DOHH2 (cell line): ENCODE results near the gene DCANP1.

Source experiments
- H3F3A ChIP-seq: fragments of 200-600 bp; sonication (generic), shearing (Covaris generic); 2 replicates; pipeline ENCODE4 v1.6.0; 2016; ENCODE audit warnings: antibody characterized with exemption, mild to moderate bottlenecking; ENCODE audit not compliant: control insufficient read depth, insufficient read depth
- H3K27ac ChIP-seq: fragments of 200-600 bp; sonication (generic); 2 replicates; pipeline ENCODE4 v1.5.1; 2014; ENCODE audit warnings: low read depth, mild to moderate bottlenecking, low read length, moderate library complexity
- H3K27me3 ChIP-seq: fragments of 200-600 bp; sonication (generic); 2 replicates; pipeline ENCODE4 v1.6.1; 2014; ENCODE audit warnings: mild to moderate bottlenecking, low read length, mixed read lengths; ENCODE audit not compliant: control insufficient read depth
- H3K36me3 ChIP-seq: fragments of 200-600 bp; sonication (generic); 2 replicates; pipeline ENCODE4 v1.6.1; 2014; ENCODE audit warnings: mild to moderate bottlenecking, low read length, moderate library complexity, mixed read lengths; ENCODE audit not compliant: control insufficient read depth
- H3K4me1 ChIP-seq: fragments of 200-600 bp; sonication (generic); 2 replicates; pipeline ENCODE4 v1.6.1; 2014; ENCODE audit warnings: mild to moderate bottlenecking, low read length, mixed read lengths; ENCODE audit not compliant: control insufficient read depth
- H3K4me2 ChIP-seq: fragments of 200-600 bp; sonication (generic); 2 replicates; pipeline ENCODE4 v1.6.0; 2014; ENCODE audit warnings: mild to moderate bottlenecking, low read length, moderate library complexity
- H3K4me3 ChIP-seq: fragments of 200-600 bp; sonication (generic); 2 replicates; pipeline ENCODE4 v1.5.1; 2014; ENCODE audit warnings: mild to moderate bottlenecking, low read length, mixed read lengths
- H3K79me2 ChIP-seq: fragments of 200-600 bp; sonication (generic); 2 replicates; pipeline ENCODE4 v1.6.1; 2014; ENCODE audit warnings: mild to moderate bottlenecking, low read length, mixed read lengths; ENCODE audit not compliant: control insufficient read depth
- H3K9me2 ChIP-seq: fragments of 200-600 bp; sonication (generic); replicated peaks from 2 replicates; pipeline ENCODE4 v1.6.1; 2014; ENCODE audit warnings: mild to moderate bottlenecking, low read length, mixed read lengths; ENCODE audit not compliant: control insufficient read depth
- H3K9me3 ChIP-seq: fragments of 200-600 bp; sonication (generic); 2 replicates; pipeline ENCODE4 v1.6.1; 2014; ENCODE audit warnings: antibody characterized with exemption, low read length, mixed read lengths; ENCODE audit not compliant: control insufficient read depth, insufficient read depth
- H4K20me1 ChIP-seq: fragments of 200-600 bp; sonication (generic); 2 replicates; pipeline ENCODE4 v1.6.0; 2014; ENCODE audit warnings: low read depth, mild to moderate bottlenecking, antibody characterized with exemption, low read length, moderate library complexity; ENCODE audit not compliant: control insufficient read depth, insufficient read depth
- EZH2phosphoT487 ChIP-seq: fragments of 200-600 bp; sonication (generic); IDR thresholded peaks from 2 replicates; pipeline ENCODE4 v1.6.1; 2017; ENCODE audit warnings: borderline replicate concordance, mild to moderate bottlenecking, antibody characterized with exemption, low read length, moderate library complexity, mixed read lengths
- TF ChIP-seq, protein P1 (sequence below): fragments of 200-600 bp; sonication (generic); IDR thresholded peaks from one replicate; pipeline ENCODE4 v1.5.1; 2014; ENCODE audit warnings: antibody characterized with exemption, mild to moderate bottlenecking, low read depth, low read length; ENCODE audit not compliant: poor library complexity, severe bottlenecking

Gene DCANP1

DNA sequence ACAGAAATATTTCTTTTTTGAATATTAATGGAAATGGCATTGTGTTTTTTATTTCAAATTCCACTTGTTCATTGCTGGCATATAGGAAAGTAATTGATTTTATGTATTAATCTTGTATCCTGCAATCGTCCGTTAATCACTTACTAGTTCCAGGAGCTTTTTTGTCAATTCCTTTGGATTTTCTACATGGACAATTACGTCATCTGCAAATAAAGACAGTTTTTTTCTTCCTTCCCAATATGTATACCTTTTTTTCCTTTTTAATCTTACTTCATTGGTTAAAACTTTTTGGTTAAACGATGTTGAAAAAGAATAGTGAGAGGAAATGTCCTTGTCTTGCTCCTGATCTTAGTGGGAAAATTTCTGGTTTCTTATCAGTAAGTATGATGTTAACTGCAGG lies 6.5 kb upstream of the DCANP1 start:
- H3K27me3 ChIP-seq: peaks cover 41% of the 10 kb centered on the region; the same call in 1 of the 2 replicates
- no peaks in the 10 kb centered on the region for H3F3A ChIP-seq
- H3K9me3 ChIP-seq: no peaks in the 10 kb centered on the region
- H3K9me2 ChIP-seq: no peaks in the 10 kb centered on the region
- H4K20me1 ChIP-seq: no peaks in the 10 kb centered on the region
- TF ChIP-seq, protein P1, sequence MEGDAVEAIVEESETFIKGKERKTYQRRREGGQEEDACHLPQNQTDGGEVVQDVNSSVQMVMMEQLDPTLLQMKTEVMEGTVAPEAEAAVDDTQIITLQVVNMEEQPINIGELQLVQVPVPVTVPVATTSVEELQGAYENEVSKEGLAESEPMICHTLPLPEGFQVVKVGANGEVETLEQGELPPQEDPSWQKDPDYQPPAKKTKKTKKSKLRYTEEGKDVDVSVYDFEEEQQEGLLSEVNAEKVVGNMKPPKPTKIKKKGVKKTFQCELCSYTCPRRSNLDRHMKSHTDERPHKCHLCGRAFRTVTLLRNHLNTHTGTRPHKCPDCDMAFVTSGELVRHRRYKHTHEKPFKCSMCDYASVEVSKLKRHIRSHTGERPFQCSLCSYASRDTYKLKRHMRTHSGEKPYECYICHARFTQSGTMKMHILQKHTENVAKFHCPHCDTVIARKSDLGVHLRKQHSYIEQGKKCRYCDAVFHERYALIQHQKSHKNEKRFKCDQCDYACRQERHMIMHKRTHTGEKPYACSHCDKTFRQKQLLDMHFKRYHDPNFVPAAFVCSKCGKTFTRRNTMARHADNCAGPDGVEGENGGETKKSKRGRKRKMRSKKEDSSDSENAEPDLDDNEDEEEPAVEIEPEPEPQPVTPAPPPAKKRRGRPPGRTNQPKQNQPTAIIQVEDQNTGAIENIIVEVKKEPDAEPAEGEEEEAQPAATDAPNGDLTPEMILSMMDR: no peak
- no peak for TF ChIP-seq EZH2phosphoT487
- H3K4me1 ChIP-seq: no peaks in the 10 kb centered on the region
- no peak overlapping the region for H3K4me3 ChIP-seq
- no peaks in the 10 kb centered on the region for H3K36me3 ChIP-seq
- no peaks in the 10 kb centered on the region for H3K79me2 ChIP-seq
- no peak overlapping the region for H3K27ac ChIP-seq
- no peak overlapping the region for H3K4me2 ChIP-seq

DNA sequence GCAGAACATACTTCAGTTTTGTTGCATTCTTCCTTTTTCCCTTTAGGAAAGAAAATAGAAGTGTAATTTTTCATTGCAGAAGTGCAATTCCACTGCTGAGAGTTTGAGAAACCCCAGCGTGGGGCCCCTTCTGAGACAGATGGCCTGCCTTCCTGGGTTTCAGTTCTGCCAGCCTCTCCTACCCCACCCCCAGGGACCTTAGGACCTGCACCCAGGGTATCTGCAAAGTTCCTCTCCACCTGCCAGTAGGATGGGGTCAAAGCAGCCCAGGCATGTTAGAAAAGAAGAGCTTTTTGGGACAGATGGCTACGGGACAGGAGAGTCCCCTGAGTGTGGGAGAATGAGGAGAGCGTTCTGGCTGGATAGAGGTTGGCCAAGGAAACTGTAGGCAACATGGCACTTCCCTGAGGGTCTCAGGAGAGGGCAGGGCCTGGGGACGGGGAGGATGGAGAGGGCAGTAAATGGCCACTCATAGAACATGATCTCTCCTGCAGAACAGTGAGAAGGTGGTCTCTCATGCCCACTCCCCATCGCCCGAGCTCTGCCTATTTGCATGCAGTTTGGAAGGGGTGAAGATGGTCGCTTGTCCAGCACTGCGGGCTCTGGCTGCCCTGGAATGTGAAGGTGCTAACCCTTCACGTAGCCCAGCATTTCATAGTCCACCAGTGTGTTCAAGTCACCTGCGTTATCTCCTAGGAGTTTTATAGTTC lies 5.3 kb upstream of the DCANP1 start, which contains the start of gene TIFAB:
Gene TIFAB, minus strand, starts transcription at position 31 of the 710 bp plus-strand sequence. CDS start 2,412 bp downstream, outside the sequence.
- Histone ChIP-seq H3K4me1 (no peaks in the 10 kb centered on the region), H3K4me2 (no peak within 1 kb of the TSS)
- TF ChIP-seq, protein P1: no peak
- TF ChIP-seq EZH2phosphoT487: no peak

DNA sequence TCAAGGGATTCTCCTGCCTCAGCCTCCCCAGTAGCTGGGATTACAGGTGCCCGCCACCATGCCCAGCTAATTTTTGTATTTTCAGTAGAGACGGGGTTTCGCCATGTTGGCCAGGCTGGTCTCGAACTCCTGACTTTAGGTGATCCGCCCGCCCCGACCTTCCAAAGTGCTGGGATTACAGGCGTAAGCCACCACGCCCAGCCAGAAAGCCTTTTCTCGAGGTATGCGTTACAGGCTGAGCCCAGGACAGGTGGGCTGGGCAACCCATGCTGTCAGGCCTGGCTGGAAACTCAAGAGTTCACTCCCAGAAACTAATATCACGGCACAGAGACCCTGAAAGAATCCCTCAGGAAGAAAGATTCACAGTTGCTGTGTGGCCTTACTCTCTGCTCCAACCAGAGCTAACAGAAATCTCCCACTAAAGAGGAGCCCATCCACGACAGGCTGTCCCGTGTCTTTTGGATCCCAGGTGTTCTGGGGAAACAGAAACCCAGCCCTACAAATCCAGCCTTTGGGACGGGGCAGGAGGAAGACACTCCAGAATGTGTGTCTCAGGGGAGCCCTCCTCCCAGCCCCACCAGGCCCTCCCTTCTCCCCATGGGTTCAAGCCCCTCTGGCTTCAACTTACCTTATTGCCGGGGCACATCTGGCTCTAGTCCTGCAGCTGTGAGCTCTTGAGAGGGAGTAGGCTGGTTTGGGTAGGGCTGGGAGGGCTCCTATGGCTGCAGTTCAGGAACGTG lies 4.6 kb upstream of the DCANP1 start:
- Histone ChIP-seq H3K36me3 (no peaks in the 10 kb centered on the region), H3K9me3 (no peaks in the 10 kb centered on the region), H3F3A (no peaks in the 10 kb centered on the region), H3K27ac (no peak overlapping the region), H3K4me2 (no peak overlapping the region), H3K79me2 (no peaks in the 10 kb centered on the region), H3K4me1 (no peaks in the 10 kb centered on the region), H3K27me3 (peaks cover 37% of the 10 kb centered on the region; the same call in 1 of the 2 replicates), H3K4me3 (no peak overlapping the region), H3K9me2 (no peaks in the 10 kb centered on the region), H4K20me1 (no peaks in the 10 kb centered on the region)
- TF ChIP-seq, protein P1: no peak
- no peak for TF ChIP-seq EZH2phosphoT487

More for the DNA sequence above, 5.3 kb upstream of the DCANP1 start, which contains the start of gene TIFAB:
- Histone ChIP-seq H3K4me3 (no peak within 1 kb of the TSS), H3K36me3 (no peaks in the 10 kb centered on the region), H3K27me3 (peaks cover 39% of the 10 kb centered on the region; the same call in 1 of the 2 replicates), H3K79me2 (no peaks in the 10 kb centered on the region), H3K9me2 (no peaks in the 10 kb centered on the region), H3K9me3 (no peaks in the 10 kb centered on the region), H3K27ac (no peak within 1 kb of the TSS), H3F3A (no peaks in the 10 kb centered on the region), H4K20me1 (no peaks in the 10 kb centered on the region)
